ENCODE results near the gene BICD1.
"Not testable (repeated sequence)": the region's sequence is repeated elsewhere in the genome, so short reads cannot be mapped to it uniquely, and the experiment has no call there.

Gene BICD1

GRCh38 chr12:32248441-32249140, 141.9 kb downstream of the BICD1 start:
- no peak for DNase-seq (ENCODE audit: low read depth)

GRCh38 chr12:32249777-32250176, 143.1 kb downstream of the BICD1 start:
- DNase-seq (ENCODE audit: low read depth): no peak

GRCh38 chr12:32252199-32253073, 145.8 kb downstream of the BICD1 start:
- no peak for DNase-seq (ENCODE audit: low read depth)

GRCh38 chr12:32253154-32253790, 146.6 kb downstream of the BICD1 start:
- no peak for DNase-seq (ENCODE audit: low read depth)

DNA sequence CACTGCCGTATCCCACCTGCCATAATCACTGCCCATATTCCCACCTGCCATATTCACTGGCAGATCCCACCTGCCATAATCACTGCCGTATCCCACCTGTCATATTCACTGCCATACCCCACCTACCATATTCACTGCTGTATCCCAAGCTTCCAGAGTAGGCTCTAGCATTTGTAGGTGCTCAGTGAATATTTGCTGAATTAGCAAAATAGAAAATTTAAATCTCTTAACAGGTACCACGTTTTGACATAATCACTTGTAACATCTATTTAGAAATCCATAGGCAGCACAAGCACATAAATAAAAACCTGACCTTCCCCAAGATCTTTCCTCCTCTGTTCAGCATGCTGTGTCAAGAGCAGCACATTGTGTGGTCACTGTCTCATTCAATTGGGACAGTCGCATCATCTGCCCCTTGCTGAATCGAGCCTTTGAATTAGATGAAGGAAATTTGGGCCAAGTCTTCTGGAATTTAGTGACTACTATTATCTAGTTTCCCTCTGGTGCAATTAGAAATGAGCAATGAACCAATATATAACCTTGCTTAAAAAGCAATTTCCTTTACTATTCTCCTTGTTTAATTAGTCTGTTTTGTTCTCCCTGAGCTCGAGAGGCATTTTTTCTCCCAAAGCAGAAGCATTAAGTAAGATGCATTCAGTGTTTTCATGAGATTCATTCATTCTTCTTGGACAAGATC, 147.8 kb downstream of the BICD1 start:
- DNase-seq (ENCODE audit: low read depth): no peak

GRCh38 chr12:32255588-32255987, 148.9 kb downstream of the BICD1 start:
- DNase-seq (ENCODE audit: low read depth): no peak

GRCh38 chr12:32257695-32258496, 151.2 kb downstream of the BICD1 start:
- no peak for DNase-seq (ENCODE audit: low read depth)

GRCh38 chr12:32260696-32261095, 154.0 kb downstream of the BICD1 start:
- no peak for DNase-seq (ENCODE audit: low read depth)

GRCh38 chr12:32261638-32262037, 155.0 kb downstream of the BICD1 start:
- DNase-seq (ENCODE audit: low read depth): no peak

DNA sequence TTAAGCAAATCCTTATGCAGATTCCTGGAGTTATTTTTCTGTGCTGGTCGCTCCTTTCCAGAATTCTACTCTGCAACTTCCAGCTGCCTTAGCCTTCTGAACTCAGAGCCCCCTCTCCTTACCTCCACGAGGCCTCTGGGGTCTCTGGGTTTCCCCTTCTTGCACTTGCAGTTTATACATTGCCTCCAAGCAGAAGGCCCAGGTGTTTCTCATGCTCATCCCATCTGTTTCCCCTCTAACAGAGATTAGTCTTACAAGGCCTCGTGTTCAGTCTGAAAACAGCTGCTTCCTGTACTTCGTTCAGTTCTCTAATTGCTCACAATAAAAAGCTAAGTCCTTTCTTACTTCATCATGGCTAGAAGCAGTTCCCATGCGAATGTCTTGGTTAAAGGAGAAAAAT, 158.3 kb downstream of the BICD1 start:
- DNase-seq (ENCODE audit: low read depth): no peak

- no peak for DNase-seq (ENCODE audit: low read depth)
Measured at GRCh38 chr12:32265456-32265855, 158.8 kb downstream of the BICD1 start.

- DNase-seq (ENCODE audit: low read depth): no peak
Measured at GRCh38 chr12:32265951-32266350, 159.3 kb downstream of the BICD1 start.

- DNase-seq (ENCODE audit: low read depth): no peak
Measured at GRCh38 chr12:32266756-32267155, 160.1 kb downstream of the BICD1 start.

GRCh38 chr12:32270818-32271710, 164.4 kb downstream of the BICD1 start:
- no peak for DNase-seq (ENCODE audit: low read depth)

- DNase-seq (ENCODE audit: low read depth): no peak
Measured at GRCh38 chr12:32272465-32272864, 165.8 kb downstream of the BICD1 start.

- DNase-seq (ENCODE audit: low read depth): no peak
Measured at GRCh38 chr12:32273063-32273522, 166.4 kb downstream of the BICD1 start.

GRCh38 chr12:32273712-32274111, 167.1 kb downstream of the BICD1 start:
- DNase-seq (ENCODE audit: low read depth): no peak

- DNase-seq (ENCODE audit: low read depth): no peak
Measured at GRCh38 chr12:32274665-32275064, 168.0 kb downstream of the BICD1 start.

DNA sequence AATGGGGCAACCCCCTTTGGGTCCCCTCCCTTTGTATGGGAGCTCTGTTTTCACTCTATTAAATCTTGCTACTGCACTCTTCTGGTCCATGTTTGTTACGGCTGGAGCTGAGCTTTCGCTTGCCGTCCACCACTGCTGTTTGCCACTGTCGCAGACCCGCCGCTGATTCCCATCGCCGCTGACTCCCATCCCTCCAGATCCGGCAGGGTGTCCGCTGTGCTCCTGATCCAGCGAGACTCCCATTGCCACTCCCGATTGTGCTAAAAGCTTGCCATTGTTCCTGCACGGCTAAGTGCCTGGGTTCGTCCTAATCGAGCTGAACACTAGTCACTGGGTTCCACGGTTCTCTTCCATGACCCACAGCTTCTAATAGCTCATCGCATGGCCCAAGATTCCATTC, 168.9 kb downstream of the BICD1 start:
- not testable (repeated sequence) for DNase-seq (ENCODE audit: low read depth)

- DNase-seq (ENCODE audit: low read depth): no peak
Measured at GRCh38 chr12:32277774-32278173, 171.1 kb downstream of the BICD1 start.
